GM21529 (cell line): Measurements from ENCODE around the gene CCDC137.
"Not testable (repeated sequence)": the region's sequence is repeated elsewhere in the genome, so short reads cannot be mapped to it uniquely, and the experiment has no call there.

ENCODE experiments used
- ATAC-seq: cut with Tn5 transposase; IDR thresholded peaks from one replicate; pipeline ENCODE4 v1.9.1; 2021; ENCODE audit not compliant: unreplicated experiment

The CCDC137 gene

GRCh38 chr17:81666342-81667191, at the start of gene CCDC137, which contains the start of gene OXLD1:
CCDC137 (plus strand) TSS chr17:81666737; CDS start chr17:81666767, 30 bp downstream.
OXLD1 (minus strand) TSS chr17:81666605; CDS start chr17:81666577, 28 bp downstream.
- peak; percentile 88 for ATAC-seq

- ATAC-seq: no peak
Observed at GRCh38 chr17:81616877-81617276, 49.7 kb upstream of the CCDC137 start.

- ATAC-seq: not testable (repeated sequence)
Observed at GRCh38 chr17:81618307-81618706, 48.2 kb upstream of the CCDC137 start.

- no peak for ATAC-seq
Observed at GRCh38 chr17:81621494-81622130, 44.9 kb upstream of the CCDC137 start.

GRCh38 chr17:81630274-81630673, 36.3 kb upstream of the CCDC137 start:
- ATAC-seq: no peak

- no peak for ATAC-seq
Observed at GRCh38 chr17:81631482-81631881, 35.1 kb upstream of the CCDC137 start.

GRCh38 chr17:81635431-81635830, 31.1 kb upstream of the CCDC137 start:
- no peak for ATAC-seq

GRCh38 chr17:81635973-81636504, 30.5 kb upstream of the CCDC137 start:
- no peak for ATAC-seq

GRCh38 chr17:81636505-81637288, 29.8 kb upstream of the CCDC137 start, which contains the start of the genes NPLOC4 and TSPAN10:
NPLOC4 (minus strand) TSS chr17:81637112; CDS start chr17:81636930, 182 bp downstream.
TSPAN10 (plus strand) TSS chr17:81637196; CDS start chr17:81642413, 5,217 bp downstream.
- ATAC-seq: peak; percentile 76

GRCh38 chr17:81638683-81639082, 27.9 kb upstream of the CCDC137 start:
- no peak for ATAC-seq

- ATAC-seq: no peak
Observed at GRCh38 chr17:81640011-81640410, 26.5 kb upstream of the CCDC137 start.

GRCh38 chr17:81641825-81642489, 24.6 kb upstream of the CCDC137 start:
- ATAC-seq: no peak

- ATAC-seq: no peak
Observed at GRCh38 chr17:81644496-81644895, 22.0 kb upstream of the CCDC137 start.

- no peak for ATAC-seq
Observed at GRCh38 chr17:81644976-81645952, 21.3 kb upstream of the CCDC137 start.

- ATAC-seq: no peak
Observed at GRCh38 chr17:81646869-81647600, 19.5 kb upstream of the CCDC137 start.

GRCh38 chr17:81647640-81648012, 18.9 kb upstream of the CCDC137 start:
- ATAC-seq: no peak

GRCh38 chr17:81648013-81648706, 18.4 kb upstream of the CCDC137 start:
- ATAC-seq: no peak

- no peak for ATAC-seq
Observed at GRCh38 chr17:81648707-81649085, 17.8 kb upstream of the CCDC137 start.
